Panc1 (cell line): Measurements from ENCODE around the gene CYRIA. TPM values are rescaled to one million over a fixed set of nuclear protein-coding genes. Genes with fewer than 3 reads are reported as not detected.

ENCODE experiments used
- ATAC-seq: fragments of 200-7000 bp; cut with Tn5 transposase; 2 replicates; pipeline ENCODE4 v1.9.1; 2020; ENCODE audit warnings: mild to moderate bottlenecking, moderate library complexity
- BruUV-seq: library from RNA; stranded (reverse); fragments of 400-500 nt; replicated peaks from 2 replicates; lab custom pipeline; 2021; lab: Mats Ljungman, UMichigan
- CTCF ChIA-PET: fragments of 300-600 bp; sonication (Branson Sonifier 250); formaldehyde crosslinking; loops from one replicate; lab custom pipeline; 2022; ENCODE audit warnings: antibody characterized with exemption; lab: Charles Lee
- POLR2A ChIA-PET: fragments of 300-600 bp; sonication (Branson Sonifier 250); formaldehyde crosslinking; loops from one replicate; lab custom pipeline; 2022; ENCODE audit warnings: antibody characterized with exemption; lab: Charles Lee
- DNase-seq: peaks from one replicate; pipeline ENCODE4 v3.0.0-alpha.2; 2010; ENCODE audit warnings: low read depth, low spot score
- H3K27ac ChIP-seq: 2 replicates; pipeline ENCODE4 v1.5.1; 2011; ENCODE audit warnings: mild to moderate bottlenecking, low read length, inconsistent platforms
- H3K27me3 ChIP-seq: fragments of 200-500 bp; sonication (Bioruptor generic); 2 replicates; pipeline ENCODE4 v1.6.0; 2014; ENCODE audit warnings: low read length, inconsistent platforms; ENCODE audit not compliant: control insufficient read depth, insufficient read depth
- H3K36me3 ChIP-seq: fragments of 200-500 bp; sonication (Bioruptor generic); 2 replicates; pipeline ENCODE4 v1.5.1; 2014; ENCODE audit warnings: inconsistent platforms, mild to moderate bottlenecking, low read length, moderate library complexity; ENCODE audit not compliant: control insufficient read depth, insufficient read depth
- H3K4me1 ChIP-seq: 2 replicates; pipeline ENCODE4 v1.5.1; 2011; ENCODE audit warnings: inconsistent platforms, mild to moderate bottlenecking, low read length, moderate library complexity; ENCODE audit not compliant: control insufficient read depth, insufficient read depth
- H3K4me3 ChIP-seq, 2 experiments: 2 replicates each; pipeline ENCODE4 v1.5.1; 2011 to 2012; ENCODE audit warnings: low read depth in 2 of 2, low read length in 2 of 2, mild to moderate bottlenecking in 2 of 2, inconsistent platforms in 1 of 2, moderate library complexity in 1 of 2
- H3K9me3 ChIP-seq: fragments of 200-500 bp; sonication (Bioruptor generic); 2 replicates; pipeline ENCODE4 v1.5.1; 2014; ENCODE audit warnings: low read depth, mild to moderate bottlenecking, inconsistent platforms, low read length, moderate library complexity; ENCODE audit not compliant: control insufficient read depth, insufficient read depth
- CTCF ChIP-seq: fragments of 450-650 bp; IDR thresholded peaks from 2 replicates; pipeline ENCODE4 v1.5.1; 2017; ENCODE audit warnings: mild to moderate bottlenecking
- POLR2AphosphoS5 ChIP-seq: IDR thresholded peaks from 2 replicates; pipeline ENCODE4 v1.6.1; 2012; ENCODE audit warnings: mild to moderate bottlenecking, low read depth, low read length, moderate library complexity
- SIN3A ChIP-seq: IDR thresholded peaks from 2 replicates; pipeline ENCODE4 v1.6.1; 2012; ENCODE audit warnings: low read depth, mild to moderate bottlenecking, low read length, moderate library complexity, borderline replicate concordance; ENCODE audit not compliant: insufficient read depth
- TCF7L2 ChIP-seq: IDR thresholded peaks from 2 replicates; pipeline ENCODE4 v1.6.1; 2011; ENCODE audit warnings: mild to moderate bottlenecking, low read depth, low read length, inconsistent platforms
- in situ Hi-C: cut with HindIII; loops from 2 replicates; pipeline ENCODE4 v1.10.0; 2016; ENCODE audit warnings: low sequenced_read_pairs, low pct_unique_long_range_greater_than_20kb
- intact Hi-C: fragments of 100-400 bp; cut with micrococcal nuclease; formaldehyde crosslinking; loops from one replicate; pipeline ENCODE4 v1.10.0; 2022; ENCODE audit not compliant: unreplicated experiment
- total RNA-seq: library from RNA; stranded (reverse); gene quantifications from one replicate; pipeline ENCODE4 v1.2.1, GENCODE V29; 2021; ENCODE audit not compliant: unreplicated experiment
- TF ChIP-seq, protein P1 (sequence below), 2 experiments: IDR thresholded peaks; 2 replicates each; pipeline ENCODE4 v1.6.1; 2011 to 2012; ENCODE audit warnings: low read depth in 2 of 2, control low read depth in 1 of 2, low read length in 1 of 2, mild to moderate bottlenecking in 1 of 2, moderate library complexity in 1 of 2; ENCODE audit not compliant: insufficient read depth in 1 of 2

CYRIA gene
- total RNA-seq, 1 experiment from 2014 or later, result 0.13 TPM

- BruUV-seq, result no TSS peak
- Histone ChIP-seq H3K4me3 (no peak overlapping the region), H3K36me3 (no peaks in the 10 kb centered on the region), H3K27ac (no peak overlapping the region), H3K9me3 (no peaks in the 10 kb centered on the region), H3K4me1 (no peaks in the 10 kb centered on the region), H3K27me3 (no peaks in the 10 kb centered on the region)
- intact Hi-C loops (no loop called here), in situ Hi-C loops (no loop called here)
- no peak for DNase-seq
- TF ChIP-seq POLR2AphosphoS5, result no peak
- TF ChIP-seq SIN3A, result no peak
- no peak for TF ChIP-seq TCF7L2
- TF ChIP-seq, protein P1, sequence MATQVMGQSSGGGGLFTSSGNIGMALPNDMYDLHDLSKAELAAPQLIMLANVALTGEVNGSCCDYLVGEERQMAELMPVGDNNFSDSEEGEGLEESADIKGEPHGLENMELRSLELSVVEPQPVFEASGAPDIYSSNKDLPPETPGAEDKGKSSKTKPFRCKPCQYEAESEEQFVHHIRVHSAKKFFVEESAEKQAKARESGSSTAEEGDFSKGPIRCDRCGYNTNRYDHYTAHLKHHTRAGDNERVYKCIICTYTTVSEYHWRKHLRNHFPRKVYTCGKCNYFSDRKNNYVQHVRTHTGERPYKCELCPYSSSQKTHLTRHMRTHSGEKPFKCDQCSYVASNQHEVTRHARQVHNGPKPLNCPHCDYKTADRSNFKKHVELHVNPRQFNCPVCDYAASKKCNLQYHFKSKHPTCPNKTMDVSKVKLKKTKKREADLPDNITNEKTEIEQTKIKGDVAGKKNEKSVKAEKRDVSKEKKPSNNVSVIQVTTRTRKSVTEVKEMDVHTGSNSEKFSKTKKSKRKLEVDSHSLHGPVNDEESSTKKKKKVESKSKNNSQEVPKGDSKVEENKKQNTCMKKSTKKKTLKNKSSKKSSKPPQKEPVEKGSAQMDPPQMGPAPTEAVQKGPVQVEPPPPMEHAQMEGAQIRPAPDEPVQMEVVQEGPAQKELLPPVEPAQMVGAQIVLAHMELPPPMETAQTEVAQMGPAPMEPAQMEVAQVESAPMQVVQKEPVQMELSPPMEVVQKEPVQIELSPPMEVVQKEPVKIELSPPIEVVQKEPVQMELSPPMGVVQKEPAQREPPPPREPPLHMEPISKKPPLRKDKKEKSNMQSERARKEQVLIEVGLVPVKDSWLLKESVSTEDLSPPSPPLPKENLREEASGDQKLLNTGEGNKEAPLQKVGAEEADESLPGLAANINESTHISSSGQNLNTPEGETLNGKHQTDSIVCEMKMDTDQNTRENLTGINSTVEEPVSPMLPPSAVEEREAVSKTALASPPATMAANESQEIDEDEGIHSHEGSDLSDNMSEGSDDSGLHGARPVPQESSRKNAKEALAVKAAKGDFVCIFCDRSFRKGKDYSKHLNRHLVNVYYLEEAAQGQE (IDR thresholded peaks at IDR 0.05; ENCODE audit: insufficient read depth in 1 of 2, low read depth in 2 of 2, low read length in 1 of 2), result no peak
- no peak for TF ChIP-seq CTCF
- CTCF ChIA-PET, result no interaction called here
- POLR2A ChIA-PET, result no interaction called here
- ATAC-seq, result no peak
Observed at GRCh38 chr2:16633621-16634430, 31.8 kb downstream of the CYRIA start.

- BruUV-seq, result no TSS peak
- no peaks in the 10 kb centered on the region for H3K27me3 ChIP-seq
- no peaks in the 10 kb centered on the region for H3K9me3 ChIP-seq
- DNase-seq (no peak), ATAC-seq (no peak)
- TF ChIP-seq, protein P1 (IDR thresholded peaks at IDR 0.05; ENCODE audit: insufficient read depth in 1 of 2, low read depth in 2 of 2, low read length in 1 of 2), result no peak
- H3K27ac ChIP-seq, result no peak overlapping the region
- no peak overlapping the region for H3K4me3 ChIP-seq
- H3K4me1 ChIP-seq, result no peaks in the 10 kb centered on the region
- in situ Hi-C loops (no loop called here), intact Hi-C loops (no loop called here)
- CTCF ChIA-PET, result no interaction called here
- POLR2A ChIA-PET, result no interaction called here
- no peaks in the 10 kb centered on the region for H3K36me3 ChIP-seq
Observed at GRCh38 chr2:16632598-16632997, 33.0 kb downstream of the CYRIA start.
